ENCODE results near the gene ING2.

DNA sequence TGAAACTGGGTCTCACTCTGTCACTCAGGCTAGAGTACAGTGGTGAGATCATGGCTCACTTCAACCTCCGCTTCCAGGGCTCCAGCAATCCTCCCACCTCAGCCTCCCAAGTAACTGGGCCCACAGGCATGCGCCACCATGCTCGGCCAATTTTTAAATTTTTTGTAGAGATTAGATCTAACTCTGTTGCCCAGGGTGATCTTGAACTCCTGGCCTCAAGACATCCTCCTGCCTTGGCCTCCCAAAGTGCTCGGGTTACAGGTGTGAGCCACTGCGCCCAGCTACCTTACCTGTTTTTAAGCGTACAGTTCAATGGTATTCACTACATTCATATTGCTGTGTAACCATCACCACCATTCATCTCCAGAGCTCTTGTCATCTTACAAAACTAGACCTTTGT lies 41.5 kb downstream of the ING2 start:
- TF ChIP-seq, protein P1, sequence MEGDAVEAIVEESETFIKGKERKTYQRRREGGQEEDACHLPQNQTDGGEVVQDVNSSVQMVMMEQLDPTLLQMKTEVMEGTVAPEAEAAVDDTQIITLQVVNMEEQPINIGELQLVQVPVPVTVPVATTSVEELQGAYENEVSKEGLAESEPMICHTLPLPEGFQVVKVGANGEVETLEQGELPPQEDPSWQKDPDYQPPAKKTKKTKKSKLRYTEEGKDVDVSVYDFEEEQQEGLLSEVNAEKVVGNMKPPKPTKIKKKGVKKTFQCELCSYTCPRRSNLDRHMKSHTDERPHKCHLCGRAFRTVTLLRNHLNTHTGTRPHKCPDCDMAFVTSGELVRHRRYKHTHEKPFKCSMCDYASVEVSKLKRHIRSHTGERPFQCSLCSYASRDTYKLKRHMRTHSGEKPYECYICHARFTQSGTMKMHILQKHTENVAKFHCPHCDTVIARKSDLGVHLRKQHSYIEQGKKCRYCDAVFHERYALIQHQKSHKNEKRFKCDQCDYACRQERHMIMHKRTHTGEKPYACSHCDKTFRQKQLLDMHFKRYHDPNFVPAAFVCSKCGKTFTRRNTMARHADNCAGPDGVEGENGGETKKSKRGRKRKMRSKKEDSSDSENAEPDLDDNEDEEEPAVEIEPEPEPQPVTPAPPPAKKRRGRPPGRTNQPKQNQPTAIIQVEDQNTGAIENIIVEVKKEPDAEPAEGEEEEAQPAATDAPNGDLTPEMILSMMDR (IDR thresholded peaks at IDR 0.05), result no peak
- TF ChIP-seq POLR2A (IDR thresholded peaks at IDR 0.05), result no peak
